Loucy (cell line): ENCODE results near the gene KAT5.

ENCODE experiments used
- CTCF ChIP-seq: fragments of 200-600 bp; sonication (generic); conservative IDR thresholded peaks from 2 replicates; pipeline ENCODE4 v1.5.1; 2014; ENCODE audit warnings: mild to moderate bottlenecking, antibody characterized with exemption, low read length
- EZH2phosphoT487 ChIP-seq: fragments of 200-600 bp; IDR thresholded peaks from 2 replicates; pipeline ENCODE4 v1.6.1; 2018; ENCODE audit warnings: antibody characterized with exemption, mild to moderate bottlenecking, moderate library complexity, borderline replicate concordance

DNA sequence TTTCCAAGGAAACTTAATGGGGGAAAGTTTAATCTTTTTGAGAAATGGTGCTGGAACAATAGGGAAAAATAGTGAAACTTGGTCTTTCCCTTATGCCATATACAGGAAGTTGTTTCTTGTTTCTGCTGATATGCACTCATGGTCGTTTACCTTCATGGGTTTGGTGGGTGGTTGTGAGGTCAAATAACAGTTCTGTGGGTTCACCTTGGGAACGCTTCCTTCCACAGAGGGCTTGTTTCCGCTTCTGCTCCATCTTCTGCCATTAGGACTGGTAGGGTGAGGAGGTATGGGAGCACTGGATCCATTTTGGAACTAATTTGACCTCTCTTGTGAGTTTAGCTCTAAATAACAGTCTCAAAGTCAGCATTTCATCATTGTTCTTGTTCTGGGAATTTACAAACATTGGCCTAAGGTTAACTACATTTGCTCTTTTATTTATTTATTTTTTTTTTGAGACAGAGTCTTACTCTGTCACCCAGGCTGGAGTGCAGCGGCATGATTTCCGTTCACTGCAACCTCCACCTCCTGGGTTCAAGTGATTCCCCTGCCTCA lies 31.8 kb upstream of the KAT5 start:
- TF ChIP-seq CTCF (no peak), EZH2phosphoT487 (no peak)
